ENCODE results near the gene CHRNB2. TPM values are rescaled to one million over a fixed set of nuclear protein-coding genes. Genes with fewer than 3 reads are reported as not detected.
"Not testable (repeated sequence)": the region's sequence is repeated elsewhere in the genome, so short reads cannot be mapped to it uniquely, and the experiment has no call there.

The CHRNB2 gene
- total RNA-seq, 1 donor from 2014 or later = not detected

GRCh38 chr1:154527192-154527591, 40.4 kb upstream of the CHRNB2 start:
- Mint-ChIP-seq H3K27me3 (peaks cover 15% of the 10 kb centered on the region), H3K27ac (no peak overlapping the region), H3K9me3 (no peaks in the 10 kb centered on the region), H3K4me1 (no peaks in the 10 kb centered on the region), H3K4me3 (no peak overlapping the region), H3K36me3 (ENCODE audit: low read depth) (no peaks in the 10 kb centered on the region)
- no peak for ATAC-seq (ENCODE audit: low read depth)
- DNase-seq = no peak
- POLR2A ChIA-PET = no interaction called here
- CTCF ChIA-PET = no interaction called here
- intact Hi-C loops (cut with micrococcal nuclease) = no loop called here
- TF ChIP-seq CTCF (IDR thresholded peaks at IDR 0.05) = no peak

GRCh38 chr1:154529308-154529707, 38.3 kb upstream of the CHRNB2 start:
- intact Hi-C loops (cut with micrococcal nuclease) = no loop called here
- H3K4me3 Mint-ChIP-seq = no peak overlapping the region

GRCh38 chr1:154531950-154532349, 35.6 kb upstream of the CHRNB2 start:
- H3K27ac Mint-ChIP-seq; POLR2A ChIA-PET; CTCF ChIA-PET; intact Hi-C loops (cut with micrococcal nuclease); DNase-seq; ATAC-seq (ENCODE audit: low read depth); H3K4me1 Mint-ChIP-seq; H3K36me3 Mint-ChIP-seq (ENCODE audit: low read depth); H3K9me3 Mint-ChIP-seq; H3K4me3 Mint-ChIP-seq: not testable (repeated sequence)
- H3K27me3 Mint-ChIP-seq = peaks cover 10% of the 10 kb centered on the region

More at GRCh38 chr1:154529308-154529707, 38.3 kb upstream of the CHRNB2 start:
- Mint-ChIP-seq H3K4me1 (no peaks in the 10 kb centered on the region), H3K27ac (no peak overlapping the region), H3K36me3 (ENCODE audit: low read depth) (no peaks in the 10 kb centered on the region), H3K9me3 (no peaks in the 10 kb centered on the region), H3K27me3 (peaks cover 10% of the 10 kb centered on the region)
- no peak for TF ChIP-seq CTCF (IDR thresholded peaks at IDR 0.05)
- no peak for DNase-seq
- POLR2A ChIA-PET = no interaction called here
- no peak for ATAC-seq (ENCODE audit: low read depth)
- CTCF ChIA-PET = no interaction called here

- H3K36me3 Mint-ChIP-seq (ENCODE audit: low read depth) = no peaks in the 10 kb centered on the region
- intact Hi-C loops (cut with micrococcal nuclease) = no loop called here
- ChIA-PET CTCF (interaction anchor here (1.4 kb wide), 1 partner anchor 54 kb away, joined by 4 read pairs; no protein-coding TSS in a partner anchor), POLR2A (no interaction called here)
- no peaks in the 10 kb centered on the region for H3K4me1 Mint-ChIP-seq
- no peak overlapping the region for H3K4me3 Mint-ChIP-seq
- H3K27me3 Mint-ChIP-seq = peaks cover 11% of the 10 kb centered on the region
- no peak overlapping the region for H3K27ac Mint-ChIP-seq
- DNase-seq (no peak), ATAC-seq (ENCODE audit: low read depth) (no peak)
- no peak for TF ChIP-seq CTCF (IDR thresholded peaks at IDR 0.05)
- peaks cover 3% of the 10 kb centered on the region for H3K9me3 Mint-ChIP-seq
Measured at GRCh38 chr1:154533952-154534844, 33.4 kb upstream of the CHRNB2 start.

GRCh38 chr1:154536570-154536969, 31.0 kb upstream of the CHRNB2 start:
- Mint-ChIP-seq H3K9me3 (peaks cover 3% of the 10 kb centered on the region), H3K4me3 (no peak overlapping the region), H3K4me1 (no peaks in the 10 kb centered on the region), H3K36me3 (ENCODE audit: low read depth) (no peaks in the 10 kb centered on the region), H3K27me3 (peaks cover 25% of the 10 kb centered on the region), H3K27ac (no peak overlapping the region)
- CTCF ChIA-PET = no interaction called here
- DNase-seq (no peak), ATAC-seq (ENCODE audit: low read depth) (no peak)
- no peak for TF ChIP-seq CTCF (IDR thresholded peaks at IDR 0.05)
- intact Hi-C loops (cut with micrococcal nuclease) = no loop called here
- POLR2A ChIA-PET = no interaction called here

Measured in activated B cell treated with CpG ODN at 0.5 μM for 24 hours (primary cell).